ENCODE measurements around the gene CNOT8. TPM values are rescaled to one million over a fixed set of nuclear protein-coding genes. Genes with fewer than 3 reads are reported as not detected.

Gene CNOT8
- total RNA-seq, 1 experiment from 2014 or later = 45.6 TPM

DNA sequence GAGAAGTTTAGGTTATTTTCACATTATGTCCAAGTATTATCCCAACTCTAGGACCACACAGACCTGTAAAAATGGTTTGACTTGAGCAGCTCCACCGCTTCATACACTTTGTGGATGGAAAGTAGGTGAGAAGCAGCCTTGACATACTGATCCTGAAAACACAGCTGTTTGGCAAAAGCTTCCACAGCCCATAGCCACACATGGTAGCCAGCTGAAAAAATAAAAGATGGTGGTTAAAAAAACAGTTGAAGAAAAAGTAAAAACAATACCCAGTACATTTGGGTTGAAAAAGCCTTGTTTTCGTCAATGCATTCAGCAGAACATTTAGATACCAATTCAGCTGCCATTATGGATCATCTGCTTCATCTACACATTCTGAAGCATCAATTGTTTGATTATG lies 42.8 kb downstream of the CNOT8 start:
- H3K4me2 ChIP-seq (ENCODE audit: insufficient read depth, insufficient read length, low read length) = no peak overlapping the region

More for the DNA sequence above, 42.8 kb downstream of the CNOT8 start:
- no peak overlapping the region for H3K18ac ChIP-seq (ENCODE audit: insufficient read length, low read depth, low read length)
- no peak overlapping the region for H3K14ac ChIP-seq (ENCODE audit: insufficient read depth, low read length)
- no peak overlapping the region for H2AK5ac ChIP-seq (ENCODE audit: insufficient read length, low read length)
- WGBS (ENCODE audit: extremely low coverage, insufficient read length, low lambda C conversion rate) = no CpG with 5 or more reads among the region's 2 CpGs
- no peak overlapping the region for H2BK120ac ChIP-seq (ENCODE audit: low read depth, low read length, poor library complexity, severe bottlenecking)
- Mint-ChIP-seq H3K4me1 (no peaks in the 10 kb centered on the region), H3K27ac (no peak overlapping the region), H3K36me3 (ENCODE audit: insufficient read depth in 1 of 3, low read depth in 3 of 3) (peaks cover 37 to 92% (median 73%) of the 10 kb centered on the region in 3 experiments; a peak in 6 of 7 replicates), H3K27me3 (ENCODE audit: low read depth) (no peaks in the 10 kb centered on the region), H3K9me3 (no peaks in the 10 kb centered on the region), H3K4me3 (no peak overlapping the region)
- no peak overlapping the region for H3K56ac ChIP-seq (ENCODE audit: insufficient read length, low read depth, low read length)
- H3K27ac ChIP-seq (ENCODE audit: insufficient read length, low read depth, low read length) = no peak overlapping the region
- H3K27me3 ChIP-seq (ENCODE audit: insufficient read depth, low read length) = no peaks in the 10 kb centered on the region
- H3K4ac ChIP-seq (ENCODE audit: low read depth, low read length) = no peak overlapping the region
- H3K79me1 ChIP-seq (ENCODE audit: insufficient read depth, low read depth, low read length, poor library complexity, severe bottlenecking) = no peaks in the 10 kb centered on the region
- H4K20me1 ChIP-seq (ENCODE audit: control insufficient read depth, insufficient read depth, insufficient read length) = no peaks in the 10 kb centered on the region
- H4K5ac ChIP-seq (ENCODE audit: insufficient read length, low read depth, low read length) = no peak overlapping the region
- no peaks in the 10 kb centered on the region for H3K4me1 ChIP-seq (ENCODE audit: insufficient read depth, low read length)
- H2BK12ac ChIP-seq (ENCODE audit: insufficient read length, low read depth, low read length) = no peak overlapping the region
- H3K23me2 ChIP-seq (ENCODE audit: insufficient read length, low read depth, low read length, poor library complexity, severe bottlenecking) = no peaks in the 10 kb centered on the region
- no peak overlapping the region for H2BK5ac ChIP-seq (ENCODE audit: insufficient read length, low read length)
- no peaks in the 10 kb centered on the region for H3K79me2 ChIP-seq (ENCODE audit: insufficient read depth, low read length)
- no peak for DNase-seq
- H3K9ac ChIP-seq (ENCODE audit: extremely low read depth, insufficient read length, low read length) = no peak overlapping the region
- H2BK20ac ChIP-seq (ENCODE audit: low read depth, low read length, poor library complexity, severe bottlenecking) = no peak overlapping the region
- no peak overlapping the region for H2AFZ ChIP-seq (ENCODE audit: low read length)
- H4K8ac ChIP-seq (replicated peaks; ENCODE audit: insufficient read length, low read depth, low read length) = no peak overlapping the region
- H4K91ac ChIP-seq (ENCODE audit: insufficient read length, low read depth, low read length) = no peak overlapping the region
- no peak overlapping the region for H2BK15ac ChIP-seq (ENCODE audit: low read depth, low read length)
- no peak overlapping the region for H3T11ph ChIP-seq (ENCODE audit: low read length)
- TF ChIP-seq, protein P1, sequence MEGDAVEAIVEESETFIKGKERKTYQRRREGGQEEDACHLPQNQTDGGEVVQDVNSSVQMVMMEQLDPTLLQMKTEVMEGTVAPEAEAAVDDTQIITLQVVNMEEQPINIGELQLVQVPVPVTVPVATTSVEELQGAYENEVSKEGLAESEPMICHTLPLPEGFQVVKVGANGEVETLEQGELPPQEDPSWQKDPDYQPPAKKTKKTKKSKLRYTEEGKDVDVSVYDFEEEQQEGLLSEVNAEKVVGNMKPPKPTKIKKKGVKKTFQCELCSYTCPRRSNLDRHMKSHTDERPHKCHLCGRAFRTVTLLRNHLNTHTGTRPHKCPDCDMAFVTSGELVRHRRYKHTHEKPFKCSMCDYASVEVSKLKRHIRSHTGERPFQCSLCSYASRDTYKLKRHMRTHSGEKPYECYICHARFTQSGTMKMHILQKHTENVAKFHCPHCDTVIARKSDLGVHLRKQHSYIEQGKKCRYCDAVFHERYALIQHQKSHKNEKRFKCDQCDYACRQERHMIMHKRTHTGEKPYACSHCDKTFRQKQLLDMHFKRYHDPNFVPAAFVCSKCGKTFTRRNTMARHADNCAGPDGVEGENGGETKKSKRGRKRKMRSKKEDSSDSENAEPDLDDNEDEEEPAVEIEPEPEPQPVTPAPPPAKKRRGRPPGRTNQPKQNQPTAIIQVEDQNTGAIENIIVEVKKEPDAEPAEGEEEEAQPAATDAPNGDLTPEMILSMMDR (conservative IDR thresholded peaks at IDR 0.05) = no peak
- no peaks in the 10 kb centered on the region for H3K9me3 ChIP-seq (ENCODE audit: control insufficient read depth, low read depth, low read length)
- no peak overlapping the region for H3K23ac ChIP-seq (ENCODE audit: insufficient read length, low read depth, low read length)
